Heart left ventricle (tissue), 16 donors: ENCODE measurements around the gene SUCLA2. TPM values are rescaled to one million over a fixed set of nuclear protein-coding genes. Genes with fewer than 3 reads are reported as not detected.
"Not testable (repeated sequence)": the region's sequence is repeated elsewhere in the genome, so short reads cannot be mapped to it uniquely, and the experiment has no call there.

Source experiments
- ATAC-seq, 4 donors: fragments of 200-7000 bp; cut with Tn5 transposase; one replicate each; pipeline ENCODE4 v1.9.1; 2020 to 2022; ENCODE audit warnings: moderate library complexity in 4 of 4, mild to moderate bottlenecking in 3 of 4, moderate number of reproducible peaks in 1 of 4
- DNase-seq, 5 donors: peaks; one replicate each; pipeline ENCODE4 v3.0.0-alpha.2; 2020
- H3K27ac ChIP-seq, 12 donors: fragments of 200-600 bp; sonication (generic) in 4 of 12; one replicate each; pipeline versions ENCODE4 v1.5.0 to v1.8.0; 2016 to 2022; ENCODE audit warnings: mild to moderate bottlenecking in 2 of 12
- H3K27me3 ChIP-seq, 9 donors: fragments of 200-600 bp; sonication (generic) in 2 of 9; one replicate each; pipeline versions ENCODE4 v1.5.1 to v1.8.0; 2016 to 2022; ENCODE audit warnings: mild to moderate bottlenecking in 3 of 9
- H3K36me3 ChIP-seq, 9 donors: fragments of 200-600 bp; sonication (generic) in 2 of 9; one replicate each; pipeline versions ENCODE4 v1.5.0 to v1.8.0; 2018 to 2022; ENCODE audit warnings: mild to moderate bottlenecking in 2 of 9
- H3K4me1 ChIP-seq, 12 donors: fragments of 200-600 bp; sonication (generic) in 4 of 12; one replicate each; pipeline versions ENCODE4 v1.5.0 to v1.8.0; 2016 to 2022; ENCODE audit warnings: mild to moderate bottlenecking in 3 of 12
- H3K4me3 ChIP-seq, 12 donors: fragments of 200-600 bp; sonication (generic) in 4 of 12; one replicate each; pipeline versions ENCODE4 v1.5.0 to v1.8.0; 2017 to 2022; ENCODE audit warnings: mild to moderate bottlenecking in 9 of 12, moderate library complexity in 4 of 12
- H3K9me3 ChIP-seq, 12 donors: fragments of 200-600 bp; sonication (generic) in 4 of 12; one replicate each; pipeline versions ENCODE4 v1.5.0 to v1.8.0; 2016 to 2022; ENCODE audit warnings: mild to moderate bottlenecking in 1 of 12
- CTCF ChIP-seq, 12 donors: fragments of 200-600 bp; sonication (generic) in 4 of 12; IDR thresholded peaks; one replicate each; pipeline versions ENCODE4 v1.5.0 to v1.8.0; 2018 to 2022; ENCODE audit warnings: antibody characterized with exemption in 12 of 12, mild to moderate bottlenecking in 5 of 12
- POLR2A ChIP-seq, 2 donors: fragments of 450-650 bp; IDR thresholded peaks; one replicate each; pipeline ENCODE4 v1.6.1; 2017; ENCODE audit warnings: antibody characterized with exemption in 2 of 2, mild to moderate bottlenecking in 2 of 2, moderate library complexity in 2 of 2
- WGBS, 4 donors: extraction: QIAGEN DNeasy Blood & Tissue Kit in 2 of 4; methylation state at CpG; one replicate each; pipeline versions ENCODE4 v1.1.5 to v1.1.7; 2013 to 2018; 5-methylcytosine and 5-hydroxymethylcytosine counted together
- intact Hi-C, 10 donors: fragments of 100-400 bp; cut with DNase I; formaldehyde crosslinking; loops; one replicate each; pipeline versions ENCODE4 v1.11.1 to v1.14.2; 2022
- polyA plus RNA-seq, 2 donors: library from polyadenylated mRNA; stranded (reverse); fragments of 200-250 nt; gene quantifications; one replicate each; pipeline ENCODE4 v1.2.3, GENCODE V29; 2013
- total RNA-seq, 9 donors: library from RNA; depleted of rRNA in 2 of 9; stranded (reverse); fragments of >200 nt in 2 of 9; fragmentation: NEBNext Ultra II Directional in 3 of 9; extraction: Animal tissue kit (Norgen Biotek cat#: 25700) in 3 of 9; gene quantifications; one replicate each; pipeline versions ENCODE4 v1.1.0 to v1.2.4, GENCODE V29; 2016 to 2023
- donor health status: ischemic (EF 13 %, LVEDD 7.1; RV severe dilation, severe dysfunction).
- donor health status: healthy with polysubstance abuse.
- donor health status: DM: no; HTN: yes; CAD: no.
- donor health status: DM: no; HTN: no; CAD: no.
- donor health status: ischemic (EF 25% LVEDD 6.9; RV normal size, moderate dysfunction).
- donor health status: ischemic (EF 25% LVEDD 5.7; RV mildly dilated, moderate dysfunction).
- donor health status: healthy.
- donor health status: DM: yes; HTN: yes; CAD: no.
- donor health status: ischemic (EF 35%, LVEDD 5.7; RV mildly dilated, moderate dysfunction).
- donor health status: nonischemic (EF 11% LVEDD 7.7; RV severe dilation, severe dysfunction).
- donor health status: DM: yes; HTN: yes; CAD: no.
- donor health status: PGD.
- donor health status: ischemic (EF 29% LVEDD 5.4; RV normal size, mild dysfunction).
- donor health status: nonischemic (EF 23%, LVEDD 6.1; RV moderate dilation, normal function).

The SUCLA2 gene
- total and polyA plus RNA-seq, 11 donors = 36.5 to 166 (median 122) TPM

- TF ChIP-seq POLR2A (IDR thresholded peaks at IDR 0.05) = no peak
- no peak for TF ChIP-seq CTCF (IDR thresholded peaks at IDR 0.05)
- Histone ChIP-seq H3K27me3 (no peaks in the 10 kb centered on the region), H3K4me3 (no peak overlapping the region), H3K36me3 (peaks cover 0 to 3% (median 0%) of the 10 kb centered on the region in 9 donors), H3K9me3 (no peaks in the 10 kb centered on the region), H3K27ac (no peak overlapping the region), H3K4me1 (peaks cover 0 to 6% (median 0%) of the 10 kb centered on the region in 12 donors)
- 58 to 72% (median 62%) methylated on average over 1 of the region's 1 CpG for WGBS, 4 donors
- no peak for DNase-seq
- intact Hi-C loops = no loop called here
- ATAC-seq = no peak
These were observed 8.2 kb upstream of the SUCLA2 start for GRCh38 chr13:48009284-48009683.

- intact Hi-C loops = no loop called here
- no peak for DNase-seq
- H3K36me3 ChIP-seq = no peaks in the 10 kb centered on the region
- H3K4me3 ChIP-seq = no peak overlapping the region
- ATAC-seq = no peak
- H3K9me3 ChIP-seq = no peaks in the 10 kb centered on the region
- H3K27me3 ChIP-seq = no peaks in the 10 kb centered on the region
- no peak for TF ChIP-seq POLR2A (IDR thresholded peaks at IDR 0.05)
- no peak for TF ChIP-seq CTCF (IDR thresholded peaks at IDR 0.05)
- H3K27ac ChIP-seq = no peak overlapping the region
- 38 to 68% (median 57%) methylated on average over 1 of the region's 1 CpG for WGBS, 4 donors
- H3K4me1 ChIP-seq = peaks cover 0 to 12% (median 3%) of the 10 kb centered on the region in 12 donors
These were observed 5.3 kb upstream of the SUCLA2 start for GRCh38 chr13:48006396-48006795.

- intact Hi-C loops = loop anchor here in 1 of 10 donors (5.0 kb wide), 1 partner anchor 33 kb away; the partner anchor contains the start of gene NUDT15
- DNase-seq (peak in 1 of 5 donors; percentile 10), ATAC-seq (no peak)
- H3K27ac ChIP-seq = no peak overlapping the region
- WGBS, 4 donors = 91 to 99% (median 95%) methylated on average over 2 of the region's 2 CpGs
- H3K4me1 ChIP-seq = peaks cover 0 to 25% (median 8%) of the 10 kb centered on the region in 12 donors
- no peak overlapping the region for H3K4me3 ChIP-seq
- no peaks in the 10 kb centered on the region for H3K27me3 ChIP-seq
- no peaks in the 10 kb centered on the region for H3K9me3 ChIP-seq
- no peak for TF ChIP-seq CTCF (IDR thresholded peaks at IDR 0.05)
- no peaks in the 10 kb centered on the region for H3K36me3 ChIP-seq
These were observed 3.1 kb upstream of the SUCLA2 start for GRCh38 chr13:48004201-48004600.

GRCh38 chr13:48001999-48002398 lies 926 bp upstream of the SUCLA2 start:
- DNase-seq, H3K9me3 ChIP-seq, ATAC-seq, H3K36me3 ChIP-seq, H3K27ac ChIP-seq, H3K27me3 ChIP-seq: not testable (repeated sequence)
- Histone ChIP-seq H3K4me3 (peak overlapping the region in 8 of 12 donors; percentile 81 to 100 (median 89)), H3K4me1 (peaks cover 0 to 40% (median 15%) of the 10 kb centered on the region in 12 donors)
- intact Hi-C loops = loop anchor here in 1 of 10 donors (5.0 kb wide), 1 partner anchor 35 kb away; the partner anchor contains the start of gene NUDT15
- 49 to 63% (median 51%) methylated on average over 5 of the region's 5 CpGs for WGBS, 4 donors
